Thymus (tissue), 11 donors: Measurements from ENCODE around the gene ABHD17C. TPM values are rescaled to one million over a fixed set of nuclear protein-coding genes. Genes with fewer than 3 reads are reported as not detected.

ENCODE experiments used
- DNase-seq, 9 donors: peaks; one replicate each; pipeline ENCODE4 v3.0.0-alpha.2; 2013; ENCODE audit warnings: low spot score in 9 of 9, low read depth in 6 of 9, missing footprints in 1 of 9
- H3K27ac ChIP-seq, 2 donors: one replicate each; pipeline ENCODE4 v1.5.1; 2013; ENCODE audit warnings: control low read depth in 1 of 2, low read depth in 1 of 2, low read length in 1 of 2, mild to moderate bottlenecking in 1 of 2, moderate library complexity in 1 of 2
- H3K27me3 ChIP-seq, 2 donors: one replicate each; pipeline ENCODE4 v1.5.1; 2013; ENCODE audit warnings: low read length in 1 of 2; ENCODE audit not compliant: control insufficient read depth in 2 of 2, insufficient read depth in 1 of 2
- H3K36me3 ChIP-seq, 2 donors: one replicate each; pipeline ENCODE4 v1.5.1; 2013; ENCODE audit warnings: low read length in 1 of 2, mild to moderate bottlenecking in 1 of 2, moderate library complexity in 1 of 2; ENCODE audit not compliant: control insufficient read depth in 2 of 2, insufficient read depth in 2 of 2
- H3K4me1 ChIP-seq, 2 donors: one replicate each; pipeline ENCODE4 v1.5.1; 2013; ENCODE audit warnings: low read length in 2 of 2; ENCODE audit not compliant: control insufficient read depth in 2 of 2, insufficient read depth in 2 of 2
- H3K4me3 ChIP-seq, 2 donors: one replicate each; pipeline ENCODE4 v1.5.1; 2013; ENCODE audit warnings: low read length in 2 of 2, control low read depth in 1 of 2, mild to moderate bottlenecking in 1 of 2
- H3K9me3 ChIP-seq, 2 donors: one replicate each; pipeline ENCODE4 v1.5.1; 2013; ENCODE audit warnings: low read length in 1 of 2, mild to moderate bottlenecking in 1 of 2; ENCODE audit not compliant: control insufficient read depth in 2 of 2, insufficient read depth in 1 of 2
- WGBS: extraction: QIAGEN DNeasy Blood & Tissue Kit; methylation state at CpG from one replicate; pipeline ENCODE4 v1.1.7; 2013; 5-methylcytosine and 5-hydroxymethylcytosine counted together
- polyA plus RNA-seq: library from polyadenylated mRNA; stranded (reverse); fragments of 200-250 nt; gene quantifications from one replicate; pipeline ENCODE4 v1.2.3, GENCODE V29; 2013
- total RNA-seq: library from RNA; stranded (reverse); fragments of 120-200 nt; gene quantifications from one replicate; pipeline ENCODE4 v1.2.4, GENCODE V29; 2013
- donor health status: healthy.

The ABHD17C gene
- total and polyA plus RNA-seq, 2 donors: 2.0 to 29.2 TPM

DNA sequence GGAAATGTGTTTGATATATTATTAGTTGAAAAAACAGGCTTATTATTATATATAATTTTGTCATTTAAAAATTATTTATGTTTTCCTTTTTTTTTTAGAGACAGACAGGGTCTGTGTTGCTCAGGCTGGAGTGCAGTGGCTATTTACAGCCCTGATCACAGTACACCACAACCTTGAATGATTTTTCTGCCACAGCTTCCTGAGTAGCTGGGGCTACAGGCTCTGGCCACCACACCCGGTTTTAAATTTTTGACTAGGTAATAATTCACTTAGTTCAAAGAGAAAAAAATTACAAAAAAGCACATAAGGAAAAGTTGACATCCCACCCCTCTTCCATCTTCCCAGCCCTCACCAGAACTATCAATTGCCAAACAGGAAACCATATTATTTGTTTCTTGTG is 79.4 kb downstream of the ABHD17C start:
- WGBS: 4% methylated on average over 1 of the region's 1 CpG
- peaks cover 25 to 29% of the 10 kb centered on the region in 2 donors for H3K27me3 ChIP-seq
- no peaks in the 10 kb centered on the region for H3K9me3 ChIP-seq
- no peaks in the 10 kb centered on the region for H3K36me3 ChIP-seq
- no peak overlapping the region for H3K27ac ChIP-seq
- H3K4me3 ChIP-seq: no peak overlapping the region
- H3K4me1 ChIP-seq: peaks cover 0 to 9% of the 10 kb centered on the region in 2 donors
- DNase-seq: no peak

DNA sequence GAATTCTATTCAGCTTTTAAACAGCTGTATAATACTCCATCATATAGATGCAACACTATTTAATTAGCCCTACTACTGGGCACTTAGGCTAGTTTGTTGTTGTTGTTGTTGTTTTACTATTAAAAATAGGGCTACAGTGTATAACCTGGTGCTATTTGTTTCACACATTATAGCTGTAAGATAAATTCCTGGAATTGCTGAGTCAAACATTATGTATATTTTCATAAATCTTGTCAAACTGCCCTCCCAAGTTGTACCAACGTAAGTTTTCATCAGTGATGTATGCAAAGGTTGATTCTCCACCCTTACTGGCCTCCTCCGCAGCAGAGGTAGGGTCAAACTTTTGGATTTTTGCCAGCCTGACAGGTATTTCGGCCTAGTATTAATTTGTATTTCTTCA is 80.2 kb downstream of the ABHD17C start:
- Histone ChIP-seq H3K4me3 (no peak overlapping the region), H3K4me1 (peaks cover 0 to 16% of the 10 kb centered on the region in 2 donors), H3K9me3 (no peaks in the 10 kb centered on the region), H3K27ac (no peak overlapping the region), H3K27me3 (peaks cover 34 to 38% of the 10 kb centered on the region in 2 donors), H3K36me3 (no peaks in the 10 kb centered on the region)
- no peak for DNase-seq
- 96% methylated on average over 3 of the region's 3 CpGs for WGBS

DNA sequence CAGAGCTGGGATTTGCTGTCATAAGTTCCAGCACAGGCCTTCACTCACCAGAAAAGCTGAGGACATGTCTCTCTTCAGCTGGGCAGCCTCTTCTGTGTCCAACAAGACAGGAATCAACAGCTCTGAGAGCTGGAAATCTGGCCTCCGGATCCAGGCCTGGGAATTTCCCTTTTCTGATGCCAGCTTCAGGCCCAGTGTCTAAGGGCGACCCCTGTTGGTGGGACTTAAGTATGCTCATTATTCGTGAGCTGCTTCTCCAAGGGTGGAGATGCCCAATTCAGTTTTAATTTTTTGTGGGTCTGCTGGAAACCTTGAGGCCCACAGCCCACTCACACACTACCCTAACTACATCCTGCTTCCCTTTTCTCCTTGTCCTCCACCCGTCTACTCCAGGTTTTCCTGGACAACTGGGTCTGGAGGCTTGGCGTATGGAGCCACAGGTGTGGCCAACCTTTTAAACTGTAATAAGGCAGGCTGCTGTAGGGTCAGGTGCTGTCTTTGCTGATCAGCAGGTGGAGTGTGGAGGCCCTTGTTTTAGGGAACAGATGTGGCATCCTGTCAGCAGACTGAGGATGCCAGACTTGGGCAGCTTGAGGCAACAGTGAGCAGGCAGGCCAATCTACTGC is 81.4 kb downstream of the ABHD17C start:
- Histone ChIP-seq H3K4me3 (no peak overlapping the region), H3K27ac (no peak overlapping the region), H3K4me1 (peaks cover 0 to 20% of the 10 kb centered on the region in 2 donors), H3K9me3 (no peaks in the 10 kb centered on the region), H3K36me3 (no peaks in the 10 kb centered on the region), H3K27me3 (peaks cover 46 to 50% of the 10 kb centered on the region in 2 donors)
- DNase-seq: peak in 6 of 9 donors; percentile 16 to 61 (median 38)
- 36% methylated on average over 5 of the region's 5 CpGs for WGBS

DNA sequence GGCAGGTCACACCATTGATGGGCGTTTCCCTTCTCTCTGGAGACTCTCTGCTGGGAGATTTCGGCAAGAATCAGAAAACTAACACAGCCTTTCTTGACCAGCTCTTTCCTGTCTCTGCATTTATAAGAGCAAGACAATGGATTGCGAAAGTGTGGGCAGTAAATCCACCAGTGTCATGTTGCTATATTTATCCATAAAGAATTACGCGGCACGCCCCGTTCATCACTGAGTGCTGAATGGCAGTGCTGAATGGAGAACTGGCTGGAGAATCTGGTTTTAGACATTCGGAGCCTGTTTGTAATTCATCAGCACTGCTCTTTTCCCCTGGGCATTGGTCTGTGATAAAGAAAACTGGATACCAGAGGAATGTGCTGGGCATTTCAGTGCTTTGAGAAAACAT is 82.0 kb downstream of the ABHD17C start:
- H3K27ac ChIP-seq: no peak overlapping the region
- DNase-seq: no peak
- H3K4me1 ChIP-seq: peaks cover 0 to 20% of the 10 kb centered on the region in 2 donors

DNA sequence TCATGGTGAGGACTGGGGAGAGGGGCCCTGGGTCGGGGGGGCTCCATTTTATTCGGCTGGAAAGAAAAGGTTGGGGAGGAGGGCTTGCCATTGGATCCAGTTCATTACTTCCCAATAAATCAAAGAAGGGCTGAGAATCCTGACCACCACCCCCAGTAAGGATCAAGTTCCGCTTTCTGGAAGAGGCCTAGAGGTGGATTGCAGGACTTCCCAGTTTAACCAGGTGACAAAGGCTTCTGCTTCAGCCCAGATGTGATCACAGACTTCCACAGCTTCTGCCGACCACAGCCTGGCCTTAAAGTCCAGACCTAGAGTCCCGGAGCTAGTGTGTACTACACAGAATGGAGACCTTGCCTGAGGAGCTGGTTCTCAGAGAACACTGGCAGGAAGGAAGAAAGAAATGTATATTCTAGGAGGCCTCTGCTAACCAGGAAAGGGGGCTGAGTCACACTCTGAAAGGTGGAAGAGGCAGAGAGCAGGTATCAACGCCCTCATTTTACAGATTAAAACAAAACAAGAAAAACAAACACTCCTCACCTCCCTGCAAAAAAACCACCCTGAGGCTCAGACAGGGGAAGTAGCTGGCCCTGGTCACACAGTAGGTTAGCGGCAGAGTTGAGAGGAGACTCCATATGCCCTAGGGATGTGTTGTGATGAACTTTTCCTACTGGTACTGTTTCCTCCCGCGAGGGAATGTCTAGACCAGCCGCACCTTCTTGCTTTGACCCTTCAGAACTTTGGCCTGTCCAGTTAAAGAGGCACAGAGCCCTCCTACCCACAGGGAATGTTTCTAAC is 82.9 kb downstream of the ABHD17C start:
- peaks cover 48 to 56% of the 10 kb centered on the region in 2 donors for H3K27me3 ChIP-seq
- H3K36me3 ChIP-seq: no peaks in the 10 kb centered on the region
- no peak overlapping the region for H3K27ac ChIP-seq
- peaks cover 0 to 24% of the 10 kb centered on the region in 2 donors for H3K4me1 ChIP-seq
- WGBS: 71% methylated on average over 10 of the region's 10 CpGs
- H3K9me3 ChIP-seq: no peaks in the 10 kb centered on the region
- H3K4me3 ChIP-seq: no peak overlapping the region
- no peak for DNase-seq

More for the DNA sequence above, 82.0 kb downstream of the ABHD17C start:
- H3K27me3 ChIP-seq: peaks cover 48 to 54% of the 10 kb centered on the region in 2 donors
- no peaks in the 10 kb centered on the region for H3K9me3 ChIP-seq
- WGBS: 15% methylated on average over 8 of the region's 8 CpGs
- no peaks in the 10 kb centered on the region for H3K36me3 ChIP-seq
- no peak overlapping the region for H3K4me3 ChIP-seq

DNA sequence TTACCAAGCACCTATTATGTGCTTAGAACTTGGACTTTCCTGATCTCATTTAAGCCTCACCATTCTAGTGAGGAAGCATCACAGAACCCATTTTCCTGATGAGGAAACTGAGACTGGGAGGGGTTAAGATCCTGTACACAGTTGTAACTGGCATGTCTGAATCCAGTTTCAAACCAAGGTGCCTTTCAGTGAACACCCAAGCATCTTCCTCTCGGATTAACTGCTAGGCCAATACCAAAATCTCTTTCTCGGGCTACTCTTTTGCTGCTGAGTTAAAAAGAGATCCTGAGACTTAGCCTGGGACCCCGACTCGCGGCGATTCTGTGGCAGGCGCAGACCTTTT is 83.5 kb downstream of the ABHD17C start:
- Histone ChIP-seq H3K9me3 (no peaks in the 10 kb centered on the region), H3K27me3 (peaks cover 48 to 56% of the 10 kb centered on the region in 2 donors), H3K27ac (no peak overlapping the region), H3K4me3 (no peak overlapping the region), H3K4me1 (peaks cover 0 to 25% of the 10 kb centered on the region in 2 donors), H3K36me3 (no peaks in the 10 kb centered on the region)
- WGBS: 35% methylated on average over 7 of the region's 7 CpGs
- no peak for DNase-seq

DNA sequence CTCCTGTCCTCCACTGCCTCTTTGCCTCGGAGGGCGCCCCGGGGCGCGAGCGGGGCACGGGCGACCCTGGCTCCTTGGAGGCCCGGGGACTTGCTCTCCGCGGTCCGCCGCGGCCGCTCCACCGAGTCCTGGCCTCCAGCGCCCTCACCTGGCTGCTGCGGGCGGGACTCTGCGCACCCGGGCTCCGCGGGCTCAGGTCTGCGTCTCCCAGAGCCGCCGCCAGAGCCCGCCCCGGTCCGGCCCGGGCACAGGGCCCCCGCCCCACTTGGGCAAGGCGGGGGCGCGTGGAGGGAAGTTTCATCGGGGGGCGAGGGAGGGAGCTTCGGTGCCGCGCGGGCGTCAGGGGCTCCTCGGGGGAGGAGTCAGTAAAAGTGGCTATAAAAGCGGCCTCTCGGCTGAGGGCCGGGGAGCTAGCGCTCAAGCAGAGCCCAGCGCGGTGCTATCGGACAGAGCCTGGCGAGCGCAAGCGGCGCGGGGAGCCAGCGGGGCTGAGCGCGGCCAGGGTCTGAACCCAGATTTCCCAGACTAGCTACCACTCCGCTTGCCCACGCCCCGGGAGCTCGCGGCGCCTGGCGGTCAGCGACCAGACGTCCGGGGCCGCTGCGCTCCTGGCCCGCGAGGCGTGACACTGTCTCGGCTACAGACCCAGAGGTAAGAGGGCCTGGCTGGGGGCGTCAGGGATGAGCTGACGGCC is 84.0 kb downstream of the ABHD17C start, which contains the start of gene CEMIP:
CEMIP (plus strand) TSS at position 407 of the 694 bp plus-strand sequence. CDS start 94,510 bp downstream, outside the sequence.
- H3K27ac ChIP-seq: no peak within 1 kb of the TSS
- H3K9me3 ChIP-seq: no peaks in the 10 kb centered on the region
- H3K27me3 ChIP-seq: peaks cover 48 to 57% of the 10 kb centered on the region in 2 donors
- DNase-seq: peak in 3 of 9 donors; percentile 10 to 50 (median 43)
- H3K4me1 ChIP-seq: peaks cover 0 to 30% of the 10 kb centered on the region in 2 donors
- peak within 1 kb of the TSS in 1 of 2 donors; percentile 29 for H3K4me3 ChIP-seq
- no peaks in the 10 kb centered on the region for H3K36me3 ChIP-seq
- 2% methylated on average over 75 of the region's 75 CpGs for WGBS

DNA sequence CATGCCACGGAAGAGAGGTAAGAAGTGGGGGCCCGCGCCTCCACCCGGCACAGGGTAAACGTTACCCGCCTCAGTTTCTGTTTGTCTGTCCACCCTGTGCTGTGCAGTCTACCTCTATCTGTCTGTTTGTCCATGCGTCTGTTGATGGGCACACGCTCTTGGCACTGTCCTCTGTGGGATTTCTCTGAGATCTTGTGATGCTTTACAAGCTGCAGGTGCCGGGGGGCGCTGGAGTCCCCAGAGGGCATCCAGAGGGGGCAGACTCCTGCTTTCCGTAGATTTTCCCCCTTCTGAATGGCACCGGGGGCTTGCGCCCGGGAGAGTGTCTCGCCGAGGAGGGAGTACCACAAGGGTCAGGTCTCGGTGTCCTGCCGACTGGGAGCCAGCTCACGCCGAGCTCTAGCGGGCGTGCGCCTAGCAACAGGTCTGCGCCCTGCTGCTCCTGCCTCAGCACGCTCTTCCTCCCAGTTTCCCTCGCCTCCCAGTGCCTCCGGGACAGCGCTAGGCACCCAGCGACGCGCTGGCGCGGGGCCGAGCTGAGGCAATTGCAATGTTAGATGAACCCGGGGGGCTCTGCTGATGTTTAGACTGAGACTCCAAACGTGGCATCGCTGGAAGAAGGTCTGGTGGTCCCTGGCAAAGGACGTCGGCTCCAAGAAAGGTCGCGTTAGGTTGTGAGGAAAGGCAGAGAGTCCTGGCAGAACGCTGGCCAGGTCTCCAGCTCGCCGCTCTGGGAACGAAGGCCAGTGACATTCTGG is 84.7 kb downstream of the ABHD17C start:
- no peak for DNase-seq
- H3K9me3 ChIP-seq: no peaks in the 10 kb centered on the region
- H3K27ac ChIP-seq: no peak overlapping the region
- no peaks in the 10 kb centered on the region for H3K36me3 ChIP-seq
- WGBS: 7% methylated on average over 45 of the region's 45 CpGs
- peaks cover 2 to 38% of the 10 kb centered on the region in 2 donors for H3K4me1 ChIP-seq
- peaks cover 48 to 57% of the 10 kb centered on the region in 2 donors for H3K27me3 ChIP-seq
- no peak overlapping the region for H3K4me3 ChIP-seq
